Measurements from ENCODE around the gene POP4. TPM values are rescaled to one million over a fixed set of nuclear protein-coding genes. Genes with fewer than 3 reads are reported as not detected.

POP4 gene
- total RNA-seq, 1 donor from 2014 or later = 60.6 TPM

- H3K9me3 ChIP-seq (ENCODE audit: insufficient read depth, low read depth, low read length) = no peaks in the 10 kb centered on the region
- H4K20me1 ChIP-seq (ENCODE audit: insufficient read depth, low read length) = no peaks in the 10 kb centered on the region
- peak overlapping the region; percentile 95 for H3K27ac ChIP-seq (ENCODE audit: low read depth, low read length)
- H3K27ac Mint-ChIP-seq (ENCODE audit: unreplicated experiment) = peak overlapping the region; percentile 100
- H3K27me3 Mint-ChIP-seq (ENCODE audit: low read depth, unreplicated experiment) = no peaks in the 10 kb centered on the region
- peak overlapping the region; percentile 100 for H3K4me3 Mint-ChIP-seq (ENCODE audit: unreplicated experiment)
- TF ChIP-seq EZH2 (IDR thresholded peaks at IDR 0.05; ENCODE audit: insufficient read depth, low read length) (no peak), CTCF (IDR thresholded peaks at IDR 0.05; ENCODE audit: insufficient read depth, low read depth, low read length) (no peak)
- peak overlapping the region; percentile 96 for H3K4me3 ChIP-seq (ENCODE audit: insufficient read depth, low read depth, low read length)
- H3K4me1 Mint-ChIP-seq (ENCODE audit: low read depth, unreplicated experiment) = peaks cover 2% of the 10 kb centered on the region
- H3K9me3 Mint-ChIP-seq (ENCODE audit: unreplicated experiment) = no peaks in the 10 kb centered on the region
- H3K4me2 ChIP-seq (ENCODE audit: low read length) = peak overlapping the region; percentile 91
- H3K36me3 ChIP-seq (ENCODE audit: insufficient read depth, low read length) = peaks cover 3% of the 10 kb centered on the region
- DNase-seq (ENCODE audit: low read depth) (no peak), FAIRE-seq (no peak)
- peaks cover 5% of the 10 kb centered on the region for H3K4me1 ChIP-seq (ENCODE audit: insufficient read depth, low read length)
- no peaks in the 10 kb centered on the region for H3K36me3 Mint-ChIP-seq (ENCODE audit: low read depth, unreplicated experiment)
- peak overlapping the region; percentile 99 for H2AFZ ChIP-seq (ENCODE audit: low read depth, low read length)
- no peaks in the 10 kb centered on the region for H3K27me3 ChIP-seq (ENCODE audit: insufficient read depth, low read length)
- H3K79me2 ChIP-seq (ENCODE audit: insufficient read depth, low read length) = peaks cover 13% of the 10 kb centered on the region
- peak overlapping the region; percentile 98 for H3K9ac ChIP-seq (ENCODE audit: low read length)
Observed at GRCh38 chr19:29606420-29606747, 301 bp downstream of the POP4 start.

GRCh38 chr19:29609636-29610035, 3.6 kb downstream of the POP4 start:
- Histone ChIP-seq H3K9ac (ENCODE audit: low read length) (no peak overlapping the region), H3K79me2 (ENCODE audit: insufficient read depth, low read length) (peaks cover 13% of the 10 kb centered on the region), H3K4me2 (ENCODE audit: low read length) (no peak overlapping the region), H3K9me3 (ENCODE audit: insufficient read depth, low read depth, low read length) (no peaks in the 10 kb centered on the region), H3K36me3 (ENCODE audit: insufficient read depth, low read length) (peaks cover 22% of the 10 kb centered on the region), H2AFZ (ENCODE audit: low read depth, low read length) (no peak overlapping the region), H3K4me3 (ENCODE audit: insufficient read depth, low read depth, low read length) (no peak overlapping the region), H4K20me1 (ENCODE audit: insufficient read depth, low read length) (no peaks in the 10 kb centered on the region), H3K27ac (ENCODE audit: low read depth, low read length) (no peak overlapping the region), H3K27me3 (ENCODE audit: insufficient read depth, low read length) (no peaks in the 10 kb centered on the region), H3K4me1 (ENCODE audit: insufficient read depth, low read length) (peaks cover 5% of the 10 kb centered on the region)
- DNase-seq (ENCODE audit: low read depth) = no peak
- H3K4me3 Mint-ChIP-seq (ENCODE audit: unreplicated experiment) = no peak overlapping the region
- H3K4me1 Mint-ChIP-seq (ENCODE audit: low read depth, unreplicated experiment) = peaks cover 2% of the 10 kb centered on the region
- no peak for FAIRE-seq
- no peak overlapping the region for H3K27ac Mint-ChIP-seq (ENCODE audit: unreplicated experiment)
- no peak for TF ChIP-seq CTCF (IDR thresholded peaks at IDR 0.05; ENCODE audit: insufficient read depth, low read depth, low read length)
- TF ChIP-seq EZH2 (IDR thresholded peaks at IDR 0.05; ENCODE audit: insufficient read depth, low read length) = no peak
- no peaks in the 10 kb centered on the region for H3K27me3 Mint-ChIP-seq (ENCODE audit: low read depth, unreplicated experiment)
- no peaks in the 10 kb centered on the region for H3K9me3 Mint-ChIP-seq (ENCODE audit: unreplicated experiment)
- peaks cover 5% of the 10 kb centered on the region for H3K36me3 Mint-ChIP-seq (ENCODE audit: low read depth, unreplicated experiment)

- no peak for FAIRE-seq
- Histone ChIP-seq H3K79me2 (ENCODE audit: insufficient read depth, low read length) (peaks cover 13% of the 10 kb centered on the region), H3K36me3 (ENCODE audit: insufficient read depth, low read length) (peaks cover 24% of the 10 kb centered on the region), H3K4me1 (ENCODE audit: insufficient read depth, low read length) (peaks cover 5% of the 10 kb centered on the region), H3K27me3 (ENCODE audit: insufficient read depth, low read length) (no peaks in the 10 kb centered on the region), H3K9me3 (ENCODE audit: insufficient read depth, low read depth, low read length) (no peaks in the 10 kb centered on the region), H3K27ac (ENCODE audit: low read depth, low read length) (no peak overlapping the region), H3K4me2 (ENCODE audit: low read length) (no peak overlapping the region), H4K20me1 (ENCODE audit: insufficient read depth, low read length) (no peaks in the 10 kb centered on the region), H3K4me3 (ENCODE audit: insufficient read depth, low read depth, low read length) (no peak overlapping the region), H3K9ac (ENCODE audit: low read length) (no peak overlapping the region), H2AFZ (ENCODE audit: low read depth, low read length) (no peak overlapping the region)
- Mint-ChIP-seq H3K27ac (ENCODE audit: unreplicated experiment) (no peak overlapping the region), H3K36me3 (ENCODE audit: low read depth, unreplicated experiment) (peaks cover 5% of the 10 kb centered on the region), H3K27me3 (ENCODE audit: low read depth, unreplicated experiment) (no peaks in the 10 kb centered on the region), H3K4me1 (ENCODE audit: low read depth, unreplicated experiment) (no peaks in the 10 kb centered on the region), H3K4me3 (ENCODE audit: unreplicated experiment) (no peak overlapping the region), H3K9me3 (ENCODE audit: unreplicated experiment) (no peaks in the 10 kb centered on the region)
- no peak for DNase-seq (ENCODE audit: low read depth)
- TF ChIP-seq CTCF (IDR thresholded peaks at IDR 0.05; ENCODE audit: insufficient read depth, low read depth, low read length) (no peak), EZH2 (IDR thresholded peaks at IDR 0.05; ENCODE audit: insufficient read depth, low read length) (no peak)
Observed at GRCh38 chr19:29610213-29610573, 4.1 kb downstream of the POP4 start.
